Pons (tissue), 1 donor: Measurements from ENCODE around the gene SLC66A1.

Experiments
- DNase-seq: peaks from one replicate; pipeline ENCODE4 v3.0.0-alpha.2; 2016; ENCODE audit warnings: low spot score

SLC66A1 gene

GRCh38 chr1:19377812-19378718 lies 65.9 kb downstream of the SLC66A1 start:
- DNase-seq: no peak
